Anterior cingulate cortex (tissue), 58 donors: ENCODE data around the gene TRAF1.
"Not testable (repeated sequence)": the region's sequence is repeated elsewhere in the genome, so short reads cannot be mapped to it uniquely, and the experiment has no call there.

Experiments
- DNase-seq, 58 donors: peaks; one replicate each; lab custom pipeline; 2025; lab: John Stamatoyannopoulos, UW

TRAF1 gene, protein sequence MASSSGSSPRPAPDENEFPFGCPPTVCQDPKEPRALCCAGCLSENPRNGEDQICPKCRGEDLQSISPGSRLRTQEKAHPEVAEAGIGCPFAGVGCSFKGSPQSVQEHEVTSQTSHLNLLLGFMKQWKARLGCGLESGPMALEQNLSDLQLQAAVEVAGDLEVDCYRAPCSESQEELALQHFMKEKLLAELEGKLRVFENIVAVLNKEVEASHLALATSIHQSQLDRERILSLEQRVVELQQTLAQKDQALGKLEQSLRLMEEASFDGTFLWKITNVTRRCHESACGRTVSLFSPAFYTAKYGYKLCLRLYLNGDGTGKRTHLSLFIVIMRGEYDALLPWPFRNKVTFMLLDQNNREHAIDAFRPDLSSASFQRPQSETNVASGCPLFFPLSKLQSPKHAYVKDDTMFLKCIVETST

GRCh38 chr9:120926397-120926928 lies at the start of gene TRAF1:
Gene TRAF1 (minus strand): TSS chr9:120926796. CDS start chr9:120926075, 721 bp downstream.
- DNase-seq, result no peak

DNA sequence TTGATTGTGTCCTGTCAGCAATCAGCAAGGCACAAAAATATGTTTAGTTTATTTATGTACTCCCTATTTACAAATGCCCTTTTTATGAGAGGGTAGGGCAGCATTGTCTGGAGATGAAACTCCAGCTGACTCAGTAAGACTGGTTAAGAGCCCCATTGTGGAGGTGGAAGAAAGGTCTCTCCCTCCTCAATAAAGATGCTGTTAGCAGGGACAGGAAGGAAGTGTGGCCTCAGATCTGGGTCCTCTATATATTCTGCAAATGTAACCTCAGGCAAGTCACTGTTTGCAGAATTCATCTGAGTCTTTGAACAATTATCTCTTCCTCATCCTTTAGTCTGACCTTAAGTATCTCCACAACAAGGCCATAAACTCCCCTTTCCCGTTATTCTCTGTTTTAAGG lies 48.3 kb upstream of the TRAF1 start:
- no peak for DNase-seq

DNA sequence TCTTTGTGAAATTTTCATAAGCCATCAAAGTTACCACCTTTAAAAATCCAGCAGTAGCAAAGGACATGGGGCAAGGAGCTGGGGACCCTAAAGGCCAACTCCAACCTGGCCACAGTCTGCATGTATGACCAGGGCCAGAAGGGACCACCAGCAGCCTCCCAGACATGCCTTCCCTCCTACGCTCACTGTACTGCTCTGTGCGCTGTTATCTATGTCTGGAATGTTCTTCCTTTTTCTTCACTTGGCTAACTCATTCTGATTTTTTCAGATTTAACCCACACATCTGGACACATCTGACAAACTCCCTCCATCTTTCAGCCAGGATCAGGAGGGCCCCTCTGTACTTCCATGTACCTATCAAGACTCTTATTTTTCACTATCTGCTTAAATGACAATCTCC lies 47.6 kb upstream of the TRAF1 start:
- DNase-seq, result no peak

- no peak for DNase-seq
These were observed 45.3 kb upstream of the TRAF1 start for GRCh38 chr9:120971938-120972337.

- DNase-seq, result not testable (repeated sequence)
These were observed 44.9 kb upstream of the TRAF1 start for GRCh38 chr9:120971471-120971870.

DNA sequence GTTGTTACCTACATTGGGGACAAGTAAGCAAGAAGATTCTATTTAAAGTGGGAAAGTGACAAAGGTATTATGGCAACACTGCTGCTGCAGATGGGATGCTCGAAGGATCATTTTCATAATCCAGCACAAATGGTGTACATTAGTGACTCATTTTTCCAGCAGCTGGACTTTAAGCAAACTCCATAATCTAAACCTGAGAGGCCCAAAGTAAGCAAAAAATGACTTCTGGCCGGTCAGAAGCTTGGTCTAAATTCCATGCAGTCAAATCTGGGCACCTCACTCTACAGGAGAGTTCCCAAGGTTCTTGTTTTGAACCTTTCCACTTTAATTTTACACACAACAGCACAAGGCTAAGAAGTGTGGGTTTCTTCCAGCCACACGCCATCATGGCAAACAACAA lies 43.6 kb upstream of the TRAF1 start:
- DNase-seq, result no peak

- peak in 2 of 58 donors; percentile 51 to 79 for DNase-seq
These were observed 39.4 kb upstream of the TRAF1 start for GRCh38 chr9:120966013-120966369.

- DNase-seq, result peak in 43 of 58 donors; percentile 5 to 83 (median 38)
These were observed 38.9 kb upstream of the TRAF1 start for GRCh38 chr9:120965344-120966012.

DNA sequence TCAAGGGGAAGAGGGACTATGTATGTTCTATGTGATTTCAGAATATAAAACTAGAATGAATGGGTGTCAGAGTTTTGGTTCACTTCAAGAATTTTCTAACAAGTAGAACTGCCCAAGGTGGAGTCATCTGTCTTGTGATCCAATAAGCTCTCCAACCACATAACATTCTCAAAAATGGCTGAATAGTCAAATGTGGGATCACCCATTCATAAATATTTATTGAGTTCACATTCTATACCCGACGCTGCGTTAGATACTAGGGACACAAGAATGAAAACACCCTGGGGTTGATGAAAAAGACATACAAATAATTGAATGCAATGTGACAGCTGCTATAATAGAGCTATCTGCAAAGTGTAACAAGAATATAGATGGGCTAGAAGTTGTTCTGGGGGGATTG lies 35.3 kb upstream of the TRAF1 start:
- DNase-seq, result no peak

DNA sequence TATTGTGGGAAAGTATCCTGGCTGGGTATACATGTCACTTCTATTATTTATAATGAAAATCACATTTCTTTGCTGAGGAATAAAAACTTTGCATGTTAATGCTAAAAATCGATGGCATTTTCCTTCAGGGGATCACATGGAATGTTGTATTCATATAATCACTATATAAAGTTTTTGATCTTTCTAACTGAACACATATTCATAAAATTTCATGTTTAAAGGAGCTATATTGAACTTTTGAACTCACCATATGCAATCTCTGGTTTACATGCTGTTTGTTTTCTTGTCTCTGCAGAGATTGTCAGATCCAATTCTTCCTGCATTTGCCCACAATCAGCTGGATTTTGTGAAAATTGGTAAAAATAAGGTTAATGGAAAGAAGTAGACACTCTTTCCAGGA lies 33.4 kb upstream of the TRAF1 start:
- DNase-seq, result no peak

DNA sequence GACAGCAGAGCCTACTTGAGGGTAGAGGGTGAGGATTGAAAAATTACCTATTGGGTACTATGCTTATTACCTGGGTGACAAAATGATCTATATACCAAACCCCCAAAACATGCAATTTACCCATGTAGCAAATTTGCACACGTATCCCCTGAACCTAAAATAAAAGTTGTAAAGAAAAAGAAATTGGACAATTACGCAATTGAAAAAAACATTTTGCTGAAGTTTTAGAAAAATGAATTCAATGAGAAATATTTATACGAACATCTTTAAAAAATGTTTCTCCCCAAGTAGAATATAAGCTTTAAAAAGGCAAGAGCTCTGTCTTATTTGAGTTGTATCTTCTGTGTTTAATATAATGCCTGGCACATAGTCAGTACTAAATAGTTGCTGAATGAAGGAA lies 30.3 kb upstream of the TRAF1 start:
- no peak for DNase-seq

DNA sequence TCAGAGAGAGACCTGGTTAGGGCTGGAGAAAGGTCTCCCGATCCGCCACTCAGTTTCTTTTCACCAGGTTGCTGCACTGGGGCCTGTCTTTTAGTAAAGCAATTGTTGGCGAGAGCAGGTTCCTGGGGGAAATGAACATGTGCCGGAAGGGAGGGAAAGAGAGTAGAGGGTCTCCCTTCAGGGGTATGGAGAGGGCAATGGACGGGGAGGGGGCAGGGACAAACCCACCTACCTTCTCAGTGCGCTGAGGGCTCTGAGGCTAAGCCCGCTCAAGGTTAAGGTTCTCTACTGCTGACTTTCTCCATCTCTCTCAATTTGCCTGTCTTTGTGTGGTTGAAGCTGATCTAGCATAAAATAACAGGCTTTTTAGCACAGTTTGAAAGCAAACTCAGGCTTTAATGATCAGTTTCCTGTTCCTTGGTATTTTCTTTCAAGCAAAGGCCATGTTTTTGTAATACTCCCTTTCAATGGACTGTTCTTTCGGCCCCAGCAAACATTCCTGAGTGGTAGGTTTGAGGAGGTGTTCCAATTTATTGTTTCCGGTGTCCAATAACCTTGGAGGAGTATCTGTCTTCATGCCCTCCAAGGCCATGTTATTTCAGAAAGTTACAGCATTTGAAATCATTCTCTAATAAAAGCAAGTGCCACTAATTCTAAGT lies 25.5 kb upstream of the TRAF1 start:
- no peak for DNase-seq

DNA sequence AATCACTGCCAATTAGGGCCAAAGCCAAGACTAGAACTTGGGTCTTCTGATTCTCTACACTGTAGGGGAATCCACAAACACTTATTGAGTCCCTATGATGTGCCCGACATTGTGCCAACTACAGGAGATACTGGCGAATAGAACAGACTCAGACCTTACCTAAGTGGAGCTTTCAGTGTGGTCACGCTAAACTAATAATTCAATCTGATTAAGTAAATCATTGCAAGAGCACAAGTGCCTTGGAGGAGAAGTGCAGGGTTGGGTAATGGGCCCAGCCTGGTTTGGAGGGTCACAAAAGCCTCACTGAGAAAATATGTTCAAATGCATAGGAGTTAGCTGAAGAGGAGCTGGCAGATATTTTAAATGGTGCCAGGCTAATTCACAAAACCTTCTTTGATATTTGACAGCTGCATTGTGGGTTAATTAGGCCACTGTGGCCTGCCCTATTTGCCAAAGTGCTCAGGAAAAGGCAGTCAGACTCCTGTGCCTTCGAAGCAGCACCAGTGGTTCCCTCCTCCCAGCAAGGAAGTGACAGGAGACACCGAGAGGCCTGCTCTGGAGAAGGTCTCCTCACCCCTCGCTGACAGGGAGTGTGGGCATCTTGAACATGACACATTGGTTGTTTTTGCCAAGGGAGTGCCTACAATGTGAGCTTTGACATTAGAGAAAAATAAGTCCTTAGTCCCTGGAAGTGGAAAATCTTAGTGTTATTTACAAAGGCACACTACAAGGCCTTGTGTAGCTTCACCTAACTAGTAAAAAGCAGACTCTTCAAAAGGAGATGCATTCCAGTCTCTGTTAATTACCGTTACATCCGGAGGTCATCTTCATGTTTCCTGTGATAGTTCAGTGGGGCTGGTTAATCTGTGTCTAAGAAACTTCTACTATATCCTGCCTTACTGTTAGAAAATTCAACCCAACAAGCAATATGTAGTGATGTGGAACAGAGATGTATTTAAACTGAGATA lies 24.1 kb upstream of the TRAF1 start:
- DNase-seq, result peak in 1 of 58 donors; percentile 15

- no peak for DNase-seq
These were observed 22.7 kb upstream of the TRAF1 start for GRCh38 chr9:120949290-120949689.

DNA sequence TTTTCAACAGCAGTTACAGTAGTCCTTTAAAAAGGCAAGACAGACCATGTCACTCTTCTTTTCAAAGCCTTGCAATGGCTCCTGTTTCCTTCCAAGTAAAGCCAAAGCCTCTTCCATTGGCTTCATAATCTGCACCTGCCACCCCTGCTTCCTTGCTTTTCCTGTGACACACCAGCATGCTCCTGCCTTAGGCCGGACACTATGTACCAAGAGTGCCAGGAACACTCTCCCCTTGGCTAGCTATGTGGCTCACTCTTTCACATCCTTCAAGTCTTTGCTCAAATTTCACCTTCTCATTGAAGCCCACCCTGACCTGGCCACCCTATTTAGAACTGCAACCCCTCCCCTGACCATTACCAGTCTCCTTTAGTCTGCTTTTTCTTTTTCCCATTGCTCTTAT lies 22.2 kb upstream of the TRAF1 start:
- DNase-seq, result no peak

DNA sequence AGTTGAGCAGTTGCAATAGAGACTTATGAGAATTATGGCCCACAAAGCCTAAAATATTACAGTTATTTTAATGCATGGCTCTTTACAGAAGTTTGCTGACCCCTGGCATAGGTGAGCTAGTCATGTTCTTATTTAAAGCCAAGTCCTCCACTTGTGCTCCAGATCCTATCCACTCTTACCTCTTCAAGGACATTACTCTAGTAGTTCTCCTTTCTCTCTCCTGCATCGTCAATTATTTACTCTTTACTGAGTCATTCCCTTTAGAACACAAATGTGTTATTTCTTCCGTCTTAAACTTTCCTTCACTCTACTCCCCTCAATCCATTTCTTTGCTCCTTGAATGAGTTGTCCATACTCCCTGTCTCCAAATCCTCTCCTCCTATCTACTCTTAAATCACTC lies 20.6 kb upstream of the TRAF1 start:
- DNase-seq, result no peak

GRCh38 chr9:120946259-120946658 lies 19.7 kb upstream of the TRAF1 start:
- no peak for DNase-seq

DNA sequence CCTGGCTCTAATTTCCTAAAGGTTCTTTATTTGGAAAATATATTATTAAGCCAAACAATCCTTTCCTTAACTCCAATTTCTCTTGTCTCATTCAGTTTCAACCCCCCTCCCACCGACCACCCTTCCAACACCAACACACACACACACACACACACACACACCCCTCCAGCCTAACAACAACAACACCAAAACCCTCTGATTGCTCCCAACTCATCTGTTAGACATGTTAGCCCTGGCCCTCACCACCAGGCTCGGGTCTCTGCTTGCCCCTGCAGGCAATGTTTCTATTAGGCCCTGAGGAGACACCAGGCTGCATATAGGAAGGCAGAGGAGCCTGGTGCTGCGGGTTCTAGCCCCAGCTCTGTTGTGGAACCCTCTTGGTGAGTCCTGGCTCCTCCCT lies 18.4 kb upstream of the TRAF1 start:
- DNase-seq, result no peak

DNA sequence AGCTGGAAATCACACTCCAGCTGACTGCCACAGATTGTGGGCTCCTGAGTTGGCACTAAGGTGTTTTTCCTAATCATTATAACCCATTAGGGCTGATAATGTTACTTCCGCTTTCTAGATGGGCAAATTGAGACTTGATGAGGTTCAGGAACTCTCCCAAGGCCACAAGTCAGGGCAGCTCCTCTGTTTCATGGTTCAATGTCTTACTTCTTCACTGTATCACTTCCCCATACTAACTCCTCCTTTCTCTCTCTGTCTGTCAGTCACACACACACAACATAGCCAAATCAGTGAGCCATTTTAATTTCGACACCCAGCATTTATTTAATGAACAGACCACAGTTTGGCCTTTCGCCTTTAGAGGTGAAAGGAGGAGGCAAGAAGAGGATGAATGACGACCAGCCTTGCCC lies 17.8 kb upstream of the TRAF1 start:
- no peak for DNase-seq
